ENCODE data around the gene PRKD2. TPM values are rescaled to one million over a fixed set of nuclear protein-coding genes. Genes with fewer than 3 reads are reported as not detected.
A peak's percentile ranks its signal among the peaks of the same experiment; 100 is the strongest.

Gene PRKD2
- total RNA-seq, 1 experiment from 2014 or later: 88.5 TPM

- Histone ChIP-seq H3K27me3 (ENCODE audit: insufficient read depth, low read depth) (no peaks in the 10 kb centered on the region), H3K27ac (no peak overlapping the region), H3K9me2 (ENCODE audit: insufficient read depth) (no peaks in the 10 kb centered on the region), H3K36me3 (ENCODE audit: low read depth) (peaks cover 42% of the 10 kb centered on the region), H3K4me1 (replicated peaks; ENCODE audit: insufficient read depth) (peaks cover 10% of the 10 kb centered on the region), H3K9me3 (ENCODE audit: insufficient read depth, low read depth) (no peaks in the 10 kb centered on the region), H3F3A (ENCODE audit: insufficient read depth, low read depth) (peaks cover 20% of the 10 kb centered on the region; the same call in 1 of the 2 replicates), H4K20me1 (ENCODE audit: insufficient read depth) (peaks cover 26% of the 10 kb centered on the region), H3K4me3 (no peak overlapping the region), H3K4me2 (no peak overlapping the region), H3K79me2 (ENCODE audit: low read depth) (peaks cover 27% of the 10 kb centered on the region), H2AFZ (no peak overlapping the region)
- CTCF ChIA-PET: interaction anchor here (0.7 kb wide), 1 partner anchor 849 kb away, joined by 3 read pairs; no protein-coding TSS in a partner anchor
- TF ChIP-seq EZH2 (IDR thresholded peaks at IDR 0.05; ENCODE audit: low read depth) (no peak), CTCF (conservative IDR thresholded peaks at IDR 0.05) (no peak)
- POLR2A ChIA-PET (ENCODE audit: unreplicated experiment): no interaction called here
- DNase-seq: peak in 1 of 2 experiments; percentile 28
- intact Hi-C loops (cut with micrococcal nuclease; ENCODE audit: unreplicated experiment): no loop called here
- BruUV-seq (replicated peaks): no TSS peak
Measured at GRCh38 chr19:46725859-46726393, 9.0 kb upstream of the PRKD2 start.

GRCh38 chr19:46725036-46725820 lies 8.3 kb upstream of the PRKD2 start:
- Histone ChIP-seq H3F3A (ENCODE audit: insufficient read depth, low read depth) (peaks cover 17% of the 10 kb centered on the region; the same call in 1 of the 2 replicates), H3K27me3 (ENCODE audit: insufficient read depth, low read depth) (no peaks in the 10 kb centered on the region), H3K9me3 (ENCODE audit: insufficient read depth, low read depth) (no peaks in the 10 kb centered on the region), H3K36me3 (ENCODE audit: low read depth) (peaks cover 39% of the 10 kb centered on the region), H4K20me1 (ENCODE audit: insufficient read depth) (peaks cover 22% of the 10 kb centered on the region), H3K9me2 (ENCODE audit: insufficient read depth) (no peaks in the 10 kb centered on the region), H2AFZ (no peak overlapping the region), H3K27ac (no peak overlapping the region), H3K4me1 (replicated peaks; ENCODE audit: insufficient read depth) (peaks cover 3% of the 10 kb centered on the region), H3K4me2 (no peak overlapping the region), H3K79me2 (ENCODE audit: low read depth) (peaks cover 21% of the 10 kb centered on the region), H3K4me3 (no peak overlapping the region)
- DNase-seq: peak in 1 of 2 experiments; percentile 9
- no TSS peak for BruUV-seq (replicated peaks)
- POLR2A ChIA-PET (ENCODE audit: unreplicated experiment): no interaction called here
- CTCF ChIA-PET: interaction anchor here (0.7 kb wide), 1 partner anchor 849 kb away, joined by 3 read pairs; no protein-coding TSS in a partner anchor
- TF ChIP-seq CTCF (conservative IDR thresholded peaks at IDR 0.05) (no peak), EZH2 (IDR thresholded peaks at IDR 0.05; ENCODE audit: low read depth) (no peak)
- intact Hi-C loops (cut with micrococcal nuclease; ENCODE audit: unreplicated experiment): no loop called here

GRCh38 chr19:46724468-46724867 lies 7.6 kb upstream of the PRKD2 start:
- peaks cover 31% of the 10 kb centered on the region for H3K36me3 ChIP-seq (ENCODE audit: low read depth)
- intact Hi-C loops (cut with micrococcal nuclease; ENCODE audit: unreplicated experiment): no loop called here
- H3K9me3 ChIP-seq (ENCODE audit: insufficient read depth, low read depth): no peaks in the 10 kb centered on the region
- H3K9me2 ChIP-seq (ENCODE audit: insufficient read depth): no peaks in the 10 kb centered on the region
- no peak for TF ChIP-seq EZH2 (IDR thresholded peaks at IDR 0.05; ENCODE audit: low read depth)
- no peak for TF ChIP-seq CTCF (conservative IDR thresholded peaks at IDR 0.05)
- H2AFZ ChIP-seq: no peak overlapping the region
- no peak overlapping the region for H3K4me3 ChIP-seq
- no peak overlapping the region for H3K27ac ChIP-seq
- H3K79me2 ChIP-seq (ENCODE audit: low read depth): peaks cover 13% of the 10 kb centered on the region
- no peaks in the 10 kb centered on the region for H3K4me1 ChIP-seq (replicated peaks; ENCODE audit: insufficient read depth)
- H3F3A ChIP-seq (ENCODE audit: insufficient read depth, low read depth): peaks cover 17% of the 10 kb centered on the region; the same call in 1 of the 2 replicates
- no TSS peak for BruUV-seq (replicated peaks)
- no peaks in the 10 kb centered on the region for H3K27me3 ChIP-seq (ENCODE audit: insufficient read depth, low read depth)
- H4K20me1 ChIP-seq (ENCODE audit: insufficient read depth): peaks cover 20% of the 10 kb centered on the region
- H3K4me2 ChIP-seq: no peak overlapping the region
- DNase-seq: peak in 1 of 2 experiments; percentile 25
- ChIA-PET CTCF (no interaction called here), POLR2A (ENCODE audit: unreplicated experiment) (no interaction called here)
